ENCODE results near the gene VIPR2.
"Not testable (repeated sequence)": the region's sequence is repeated elsewhere in the genome, so short reads cannot be mapped to it uniquely, and the experiment has no call there.

DNA sequence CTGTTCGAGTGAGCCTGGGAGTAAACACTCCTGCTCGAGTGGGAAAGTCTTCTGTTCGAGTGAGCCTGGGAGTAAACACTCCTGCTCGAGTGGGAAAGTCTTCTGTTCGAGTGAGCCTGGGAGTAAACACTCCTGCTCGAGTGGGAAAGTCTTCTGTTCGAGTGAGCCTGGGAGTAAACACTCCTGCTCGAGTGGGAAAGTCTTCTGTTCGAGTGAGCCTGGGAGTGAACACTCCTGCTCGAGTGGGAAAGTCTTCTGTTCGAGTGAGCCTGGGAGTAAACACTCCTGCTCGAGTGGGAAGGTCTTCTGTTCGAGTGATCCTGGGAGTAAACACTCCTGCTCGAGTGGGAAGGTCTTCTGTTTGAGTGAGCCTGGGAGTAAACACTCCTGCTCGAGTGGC is 162.6 kb downstream of the VIPR2 start:
- TF ChIP-seq CTCF (conservative IDR thresholded peaks at IDR 0.05; ENCODE audit: low read depth, low read length); EZH2 (IDR thresholded peaks at IDR 0.05; ENCODE audit: borderline replicate concordance, low read depth, low read length, poor library complexity, severe bottlenecking): not testable (repeated sequence)
